Liver (tissue), 3 donors: Measurements from ENCODE around the gene NBPF1.
"Not testable (repeated sequence)": the region's sequence is repeated elsewhere in the genome, so short reads cannot be mapped to it uniquely, and the experiment has no call there.

ENCODE experiments used
- CTCF ChIP-seq: fragments of 150-350 bp; IDR thresholded peaks from 2 replicates; pipeline ENCODE4 v1.5.1; 2017; ENCODE audit warnings: improper control_type of control experiment, low read depth, low read length; ENCODE audit not compliant: missing input control
- GABPA ChIP-seq, 2 donors: IDR thresholded peaks in 1 of 2; conservative IDR thresholded peaks in 1 of 2; 2 replicates each; pipeline ENCODE4 v1.6.1; 2016; ENCODE audit warnings: antibody characterized with exemption in 2 of 2, mild to moderate bottlenecking in 1 of 2, moderate library complexity in 1 of 2
- JUND ChIP-seq, 2 donors: IDR thresholded peaks; 2 replicates each; pipeline ENCODE4 v1.6.1; 2016; ENCODE audit warnings: antibody characterized with exemption in 2 of 2
- MAX ChIP-seq: IDR thresholded peaks from 2 replicates; pipeline ENCODE4 v1.6.1; 2016; ENCODE audit warnings: antibody characterized with exemption
- RAD21 ChIP-seq, 2 donors: IDR thresholded peaks; 2 replicates each; pipeline ENCODE4 v1.6.1; 2016; ENCODE audit warnings: antibody characterized with exemption in 2 of 2, mild to moderate bottlenecking in 2 of 2
- ZBTB33 ChIP-seq: IDR thresholded peaks from 2 replicates; pipeline ENCODE4 v1.6.1; 2016; ENCODE audit warnings: antibody characterized with exemption
- donor health status: healthy.
- donor health status: healthy.

DNA sequence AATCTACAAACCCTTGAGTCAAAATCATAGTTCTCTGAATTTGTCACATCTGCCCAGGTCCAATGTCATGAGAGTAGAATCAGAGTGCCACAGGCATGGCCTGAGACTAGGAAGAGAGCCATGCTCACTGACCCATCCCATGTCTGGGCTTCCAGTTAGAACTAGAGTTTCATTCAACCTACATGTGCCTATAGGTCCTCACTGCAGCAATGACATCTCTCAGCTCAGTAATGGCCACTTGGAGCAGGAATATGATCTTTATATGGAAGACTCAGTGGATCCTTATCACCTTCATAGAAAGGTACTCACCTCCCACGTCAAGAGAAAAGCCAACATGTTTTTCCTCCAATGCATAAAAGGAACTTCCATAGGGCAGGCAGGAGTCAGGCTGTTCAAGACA is 48.0 kb downstream of the NBPF1 start:
- TF ChIP-seq CTCF; GABPA (IDR thresholded peaks at IDR 0.05 in 1 of 2, conservative IDR thresholded peaks at IDR 0.05 in 1 of 2); JUND (IDR thresholded peaks at IDR 0.05); MAX; ZBTB33; RAD21 (IDR thresholded peaks at IDR 0.05): not testable (repeated sequence)
